Stimulated activated CD8-positive, alpha-beta memory T cell treated with anti-CD3 and anti-CD28 coated beads, Interleukin-12 subunit alpha, Interleukin-12 subunit beta, amount 100 ng/mL, for 4 hours (primary cell): ENCODE data around the gene TICRR.
A peak's percentile ranks its signal among the peaks of the same experiment; 100 is the strongest.
"Not testable (repeated sequence)": the region's sequence is repeated elsewhere in the genome, so short reads cannot be mapped to it uniquely, and the experiment has no call there.

ENCODE experiments used
- DNase-seq: peaks from one replicate; pipeline ENCODE4 v3.0.0-alpha.2; 2020; ENCODE audit warnings: low read depth

Gene TICRR, protein sequence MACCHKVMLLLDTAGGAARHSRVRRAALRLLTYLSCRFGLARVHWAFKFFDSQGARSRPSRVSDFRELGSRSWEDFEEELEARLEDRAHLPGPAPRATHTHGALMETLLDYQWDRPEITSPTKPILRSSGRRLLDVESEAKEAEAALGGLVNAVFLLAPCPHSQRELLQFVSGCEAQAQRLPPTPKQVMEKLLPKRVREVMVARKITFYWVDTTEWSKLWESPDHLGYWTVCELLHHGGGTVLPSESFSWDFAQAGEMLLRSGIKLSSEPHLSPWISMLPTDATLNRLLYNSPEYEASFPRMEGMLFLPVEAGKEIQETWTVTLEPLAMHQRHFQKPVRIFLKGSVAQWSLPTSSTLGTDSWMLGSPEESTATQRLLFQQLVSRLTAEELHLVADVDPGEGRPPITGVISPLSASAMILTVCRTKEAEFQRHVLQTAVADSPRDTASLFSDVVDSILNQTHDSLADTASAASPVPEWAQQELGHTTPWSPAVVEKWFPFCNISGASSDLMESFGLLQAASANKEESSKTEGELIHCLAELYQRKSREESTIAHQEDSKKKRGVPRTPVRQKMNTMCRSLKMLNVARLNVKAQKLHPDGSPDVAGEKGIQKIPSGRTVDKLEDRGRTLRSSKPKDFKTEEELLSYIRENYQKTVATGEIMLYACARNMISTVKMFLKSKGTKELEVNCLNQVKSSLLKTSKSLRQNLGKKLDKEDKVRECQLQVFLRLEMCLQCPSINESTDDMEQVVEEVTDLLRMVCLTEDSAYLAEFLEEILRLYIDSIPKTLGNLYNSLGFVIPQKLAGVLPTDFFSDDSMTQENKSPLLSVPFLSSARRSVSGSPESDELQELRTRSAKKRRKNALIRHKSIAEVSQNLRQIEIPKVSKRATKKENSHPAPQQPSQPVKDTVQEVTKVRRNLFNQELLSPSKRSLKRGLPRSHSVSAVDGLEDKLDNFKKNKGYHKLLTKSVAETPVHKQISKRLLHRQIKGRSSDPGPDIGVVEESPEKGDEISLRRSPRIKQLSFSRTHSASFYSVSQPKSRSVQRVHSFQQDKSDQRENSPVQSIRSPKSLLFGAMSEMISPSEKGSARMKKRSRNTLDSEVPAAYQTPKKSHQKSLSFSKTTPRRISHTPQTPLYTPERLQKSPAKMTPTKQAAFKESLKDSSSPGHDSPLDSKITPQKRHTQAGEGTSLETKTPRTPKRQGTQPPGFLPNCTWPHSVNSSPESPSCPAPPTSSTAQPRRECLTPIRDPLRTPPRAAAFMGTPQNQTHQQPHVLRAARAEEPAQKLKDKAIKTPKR (N-terminal part only)

DNA sequence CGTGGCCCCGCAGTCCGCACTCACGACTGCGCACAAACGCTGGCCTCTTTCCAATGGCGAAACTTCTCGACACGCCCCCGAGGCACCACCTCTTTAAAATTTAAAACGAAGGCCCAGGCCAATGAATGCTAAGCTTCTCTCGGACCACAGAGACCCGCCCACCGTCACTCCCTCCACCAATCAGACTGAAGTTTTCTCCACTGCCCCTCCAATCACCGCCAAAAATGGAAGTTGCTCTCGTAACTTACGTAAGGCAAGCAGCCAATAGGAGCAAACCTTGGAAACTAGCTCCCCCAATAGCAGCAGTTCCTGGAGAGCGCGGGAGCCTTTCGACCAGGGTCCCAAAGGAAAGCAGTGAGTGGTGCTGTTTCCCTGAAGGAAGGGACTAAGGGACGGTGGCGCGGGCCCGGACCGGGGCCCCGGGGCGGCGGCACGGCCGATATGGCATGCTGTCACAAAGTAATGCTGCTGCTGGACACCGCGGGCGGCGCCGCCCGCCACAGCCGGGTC, at the start of gene TICRR:
Gene TICRR, plus strand, starts transcription at position 324 of the 510 bp plus-strand sequence. Its CDS starts 118 bp downstream, at position 442.
- DNase-seq: peak; percentile 83

DNA sequence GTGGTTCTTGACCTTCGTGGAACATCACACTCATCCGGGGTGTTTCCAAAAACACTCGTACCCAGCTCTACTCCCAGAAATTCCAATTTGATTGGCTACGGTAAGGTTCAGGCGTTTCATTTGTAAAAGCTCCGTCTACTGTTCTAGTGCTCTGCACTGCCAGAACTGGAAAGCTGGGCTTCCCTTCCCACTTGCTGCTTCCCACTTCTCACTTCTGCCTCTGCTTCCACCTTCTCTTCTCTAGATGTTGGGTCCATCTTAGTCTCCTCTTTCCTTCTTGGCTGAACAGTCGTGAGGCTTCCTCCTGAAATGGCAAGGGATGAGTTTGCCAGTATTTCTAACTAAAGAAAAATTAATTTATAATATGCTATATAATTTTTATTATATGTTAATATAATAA, 49.1 kb upstream of the TICRR start:
- no peak for DNase-seq

DNA sequence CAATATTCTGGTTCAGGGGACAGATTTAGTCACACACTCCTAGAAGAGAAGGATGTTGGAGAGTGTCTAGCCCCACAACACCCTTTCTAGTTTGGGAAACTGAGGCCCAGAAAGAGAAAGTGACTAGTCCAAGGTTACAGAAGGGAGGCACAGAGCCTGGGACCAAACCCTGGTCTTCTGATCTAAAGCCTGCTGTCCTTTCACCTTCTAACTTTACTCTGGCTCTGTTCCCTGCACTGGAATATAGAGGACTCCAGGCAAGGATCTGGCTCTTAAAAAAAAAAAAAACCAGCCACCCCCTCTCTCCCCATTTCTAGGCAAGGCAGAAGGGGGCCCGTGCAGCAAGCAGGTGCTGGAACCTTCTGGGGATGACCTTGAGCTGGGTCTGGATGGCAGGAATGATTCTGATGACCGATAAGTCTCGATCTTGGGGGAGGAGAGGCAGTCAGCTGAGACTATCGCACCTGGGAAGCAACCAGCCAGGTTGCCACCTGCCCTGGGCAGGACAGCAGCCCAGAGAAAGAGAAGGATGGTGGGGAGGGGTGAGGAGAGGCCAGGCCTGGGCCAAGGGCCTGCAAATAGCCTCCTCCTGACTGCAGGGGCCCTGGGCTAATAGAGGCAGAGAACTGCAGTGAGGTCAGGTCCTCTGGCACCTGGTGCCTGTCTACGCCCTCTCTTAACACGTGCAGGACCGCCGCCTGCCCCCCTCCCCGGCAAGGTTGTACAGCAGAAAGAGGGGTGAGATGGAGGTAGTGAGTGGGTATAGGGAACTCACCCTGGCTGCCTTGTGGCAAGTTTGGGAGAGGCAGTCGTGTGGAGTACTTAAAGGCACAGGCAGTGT, 48.4 kb upstream of the TICRR start:
- no peak for DNase-seq

DNA sequence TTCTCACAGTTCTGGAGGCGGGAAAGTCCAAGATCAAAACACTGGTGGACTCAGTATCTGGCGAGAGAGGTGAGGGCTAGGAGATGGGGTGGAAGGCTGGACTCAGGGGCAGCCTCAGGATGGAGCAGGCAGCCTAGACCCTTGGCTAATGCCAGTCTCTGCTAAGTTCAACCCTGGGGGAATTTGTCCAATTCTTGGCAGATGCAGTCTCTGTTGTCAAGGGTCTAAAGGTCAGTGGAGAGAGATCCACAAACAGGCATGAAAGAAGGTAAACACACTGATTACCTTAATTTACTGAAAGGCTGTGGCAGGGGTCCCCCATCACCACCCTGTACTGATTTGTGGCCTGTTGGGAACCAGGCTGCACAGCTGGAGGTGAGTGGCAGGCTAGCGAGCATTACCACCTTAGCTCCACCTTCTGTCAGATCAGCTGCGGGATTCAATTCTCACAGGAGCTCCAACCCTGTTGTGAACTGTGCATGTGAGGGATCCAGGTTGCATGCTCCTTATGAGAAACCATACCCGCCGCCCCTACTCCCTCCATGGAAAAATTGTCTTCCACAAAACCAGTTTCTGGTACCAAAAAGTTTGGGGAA, 46.4 kb upstream of the TICRR start:
- DNase-seq: no peak

DNA sequence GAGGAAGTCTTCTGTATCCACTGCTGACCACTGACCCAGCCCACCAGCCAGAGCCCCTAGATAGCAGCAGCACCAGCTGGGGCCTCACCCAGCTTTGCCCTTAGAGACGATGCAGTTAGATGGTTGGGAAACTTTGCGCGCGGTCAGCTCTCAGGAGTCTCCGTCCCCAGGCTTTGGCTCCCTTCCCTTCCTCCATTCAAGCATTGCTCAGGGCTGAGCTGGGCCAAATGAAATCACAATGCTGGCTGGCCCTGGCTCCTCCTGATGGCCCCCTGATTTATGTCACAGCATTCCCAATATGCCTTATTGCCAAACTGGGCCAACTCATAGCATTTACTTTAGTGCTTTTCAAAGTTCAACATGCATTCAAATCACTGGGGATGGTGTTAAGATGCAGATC, 44.3 kb upstream of the TICRR start:
- DNase-seq: no peak

DNA sequence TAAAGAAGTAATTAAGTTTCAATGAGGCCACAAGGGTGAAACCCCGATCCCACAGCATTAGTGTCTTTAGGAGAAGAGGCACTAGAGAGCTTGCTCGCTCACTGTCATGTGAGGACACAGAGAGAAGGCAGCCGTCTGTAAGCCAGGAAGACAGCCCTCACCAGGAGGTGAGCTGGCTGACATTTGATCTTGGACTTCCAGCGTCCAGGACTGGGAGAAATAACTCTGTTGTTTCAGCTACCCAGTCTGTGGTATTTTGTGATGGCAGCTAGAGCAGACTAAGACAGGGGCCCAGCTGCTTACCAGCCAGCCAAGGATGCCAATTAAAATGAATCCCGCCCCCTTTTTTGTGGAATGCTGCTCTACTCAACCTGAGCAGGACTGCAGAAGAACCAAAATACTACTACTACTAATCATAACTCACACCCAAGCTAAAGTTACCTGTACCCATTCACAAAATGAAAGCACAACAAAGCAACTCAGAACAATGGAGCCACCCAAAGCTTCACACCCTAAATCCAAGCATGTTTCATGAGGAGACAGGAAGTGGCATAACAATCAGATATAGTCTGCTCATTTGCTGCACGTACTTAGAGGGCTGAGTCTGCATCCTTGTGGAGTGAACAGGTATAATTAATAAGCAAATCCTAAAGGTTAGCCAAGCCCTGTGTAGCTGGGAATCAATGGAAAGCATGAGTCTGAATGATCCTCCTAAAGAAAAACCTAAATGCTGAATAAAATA, 43.3 kb upstream of the TICRR start:
- DNase-seq: no peak

DNA sequence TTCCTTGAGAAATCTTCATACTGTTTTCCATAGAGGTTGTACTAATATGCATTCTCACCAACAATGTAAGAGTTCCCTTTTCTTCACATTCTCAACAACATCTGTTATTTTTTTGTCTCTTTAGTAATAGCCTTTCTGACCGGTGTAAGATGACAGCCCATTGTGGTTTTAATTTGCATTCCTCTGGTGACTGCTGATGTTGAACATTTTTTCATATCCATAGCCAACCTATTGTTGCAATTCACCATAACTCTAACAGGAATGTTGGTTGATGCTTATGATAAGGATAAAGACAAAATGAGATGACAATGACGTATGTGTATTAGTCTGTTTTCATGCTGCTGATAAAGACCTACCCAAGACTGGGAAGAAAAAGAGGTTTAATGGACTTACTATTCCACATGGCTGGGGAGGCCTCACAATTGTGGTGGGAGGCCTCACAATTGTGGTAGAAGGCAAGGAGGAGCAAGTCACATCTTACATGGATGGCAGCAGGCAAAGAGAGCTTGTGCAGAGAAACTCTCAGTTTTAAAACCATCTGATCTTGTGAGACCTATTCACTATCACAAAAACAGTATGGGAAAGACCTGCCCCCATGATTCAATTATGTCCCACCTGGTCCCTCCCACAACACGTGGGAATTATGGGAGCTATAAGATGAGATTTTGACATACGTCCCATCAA, 41.3 kb upstream of the TICRR start:
- DNase-seq: no peak

DNA sequence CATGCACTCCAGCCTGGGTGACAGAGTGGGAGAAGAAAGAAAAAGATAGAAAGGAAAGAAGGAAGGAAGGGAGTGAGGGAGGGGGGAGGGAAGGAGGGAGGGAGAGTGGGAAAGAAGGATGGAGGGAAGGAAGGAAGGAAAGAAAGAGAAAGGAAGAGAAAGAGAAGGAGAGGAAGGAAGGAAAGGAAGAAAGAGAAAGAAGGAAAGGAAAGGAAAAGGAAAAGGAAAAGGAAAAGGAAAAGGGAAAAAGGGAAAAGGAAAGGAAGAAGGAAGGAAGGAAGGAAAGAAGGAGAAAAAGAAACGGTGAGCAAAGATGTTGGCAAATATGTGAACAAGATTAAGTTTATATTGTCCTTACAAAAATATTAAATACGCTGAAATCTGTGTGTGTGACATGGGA, 36.2 kb upstream of the TICRR start:
- no peak for DNase-seq

DNA sequence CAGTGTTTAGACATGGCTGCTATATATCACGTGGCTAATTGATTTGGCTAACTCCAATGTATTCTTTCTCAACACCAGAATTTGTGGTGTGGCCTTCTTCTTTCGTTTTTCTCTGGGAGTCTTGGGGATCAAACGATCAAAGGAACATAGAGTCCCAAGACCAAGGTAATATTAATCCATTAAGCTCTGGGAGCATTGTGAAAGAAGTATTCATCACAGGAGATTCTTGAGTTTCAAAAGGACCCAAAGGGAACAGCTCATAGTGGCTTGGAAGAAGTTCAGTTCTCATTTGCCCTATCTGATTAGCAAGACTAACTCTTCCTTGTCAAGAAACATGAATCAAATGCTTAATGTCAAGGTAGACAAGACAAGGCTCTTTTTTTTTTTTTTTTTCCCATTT, 32.9 kb upstream of the TICRR start:
- DNase-seq: no peak

DNA sequence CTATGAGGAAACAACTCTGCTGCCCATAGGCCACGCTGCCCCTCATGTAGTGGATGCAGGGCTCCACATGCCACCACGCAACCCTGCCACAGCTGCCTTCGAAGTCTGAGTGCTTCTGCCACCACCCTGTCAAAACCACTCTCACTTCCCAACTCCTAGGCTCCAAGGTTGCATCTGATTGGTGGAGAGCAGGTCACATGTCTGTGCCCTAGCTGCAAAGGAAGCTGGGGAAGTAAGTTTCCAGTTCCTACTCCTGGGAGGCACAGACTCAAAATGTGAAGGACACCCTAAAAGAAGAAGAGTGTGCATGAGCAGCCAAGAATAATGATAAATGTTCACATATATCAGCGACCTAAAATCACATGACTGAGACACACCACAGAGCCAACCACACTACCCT, 31.9 kb upstream of the TICRR start:
- no peak for DNase-seq

DNA sequence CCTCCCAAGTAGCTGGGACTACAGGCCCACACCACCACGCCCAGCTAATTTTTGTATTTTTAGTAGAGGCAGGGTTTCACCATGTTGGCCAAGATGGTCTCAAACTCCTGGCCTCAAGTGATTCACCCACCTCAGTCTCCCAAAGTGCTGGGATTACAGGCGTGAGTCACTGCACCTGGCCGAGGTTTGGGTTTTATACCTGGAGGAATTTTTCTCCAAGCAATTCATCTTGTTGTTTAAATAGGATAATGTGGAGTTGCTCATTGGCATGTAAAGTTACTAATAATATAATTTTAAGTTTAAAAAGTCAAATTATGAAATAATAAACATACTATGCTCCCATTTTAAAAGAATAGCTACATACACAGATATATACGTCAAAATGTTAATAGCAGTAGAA, 26.1 kb upstream of the TICRR start:
- not testable (repeated sequence) for DNase-seq

DNA sequence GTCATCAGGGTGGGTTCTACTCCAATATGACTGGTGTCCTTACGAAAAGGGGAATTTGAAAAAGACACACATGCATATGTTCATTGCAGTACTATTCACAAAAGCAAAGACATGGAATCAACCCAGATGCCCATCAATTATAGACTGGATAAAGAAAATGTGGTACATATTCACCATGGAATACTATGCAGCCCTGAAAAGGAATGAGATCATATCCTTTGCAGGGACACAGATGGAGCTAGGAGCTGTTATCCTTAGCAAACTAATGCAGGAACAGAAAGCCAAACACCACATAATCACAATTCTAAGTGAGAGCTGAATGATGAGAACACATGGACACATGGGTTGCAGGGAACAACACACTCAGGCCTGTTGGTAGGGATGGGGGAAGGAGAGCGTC, 24.8 kb upstream of the TICRR start:
- no peak for DNase-seq

DNA sequence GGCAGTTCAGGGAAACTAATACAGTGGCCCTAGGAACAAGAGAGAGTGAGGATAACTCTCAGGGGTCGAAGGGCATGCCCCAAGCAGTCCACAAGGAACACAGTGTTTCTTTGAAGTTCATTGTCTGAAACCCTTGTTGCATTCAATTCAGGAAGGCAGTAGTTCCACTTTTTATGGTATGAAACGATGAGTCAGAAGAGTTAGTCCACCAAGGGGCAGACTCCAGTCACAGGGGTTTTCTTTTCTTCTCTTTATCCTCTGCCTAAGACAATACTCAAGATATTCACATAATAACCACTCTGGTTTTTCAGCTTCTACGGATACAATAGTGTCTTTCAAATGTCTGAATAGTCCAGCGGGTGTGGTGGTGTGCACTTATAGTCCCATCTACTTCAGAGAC, 23.7 kb upstream of the TICRR start:
- DNase-seq: no peak

DNA sequence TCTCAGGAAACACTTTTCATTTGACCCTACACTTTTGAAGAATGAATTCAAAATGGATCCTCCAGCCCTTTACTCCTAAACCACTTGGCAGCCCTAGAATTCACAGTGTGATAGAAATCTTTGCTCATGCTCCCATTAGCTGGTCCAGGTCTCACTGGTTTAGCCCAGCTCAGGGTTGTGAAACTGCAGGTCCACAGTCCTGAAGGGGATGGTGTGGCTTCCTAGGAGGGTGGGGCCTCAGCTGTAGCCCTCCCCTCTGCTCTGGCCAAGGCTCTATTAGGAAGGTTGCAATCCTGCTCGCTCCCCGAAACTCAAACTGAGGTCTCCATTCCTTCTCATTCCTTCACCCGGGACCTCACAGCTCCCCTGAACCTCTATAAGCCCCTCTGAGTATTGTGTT, 21.6 kb upstream of the TICRR start:
- DNase-seq: no peak

DNA sequence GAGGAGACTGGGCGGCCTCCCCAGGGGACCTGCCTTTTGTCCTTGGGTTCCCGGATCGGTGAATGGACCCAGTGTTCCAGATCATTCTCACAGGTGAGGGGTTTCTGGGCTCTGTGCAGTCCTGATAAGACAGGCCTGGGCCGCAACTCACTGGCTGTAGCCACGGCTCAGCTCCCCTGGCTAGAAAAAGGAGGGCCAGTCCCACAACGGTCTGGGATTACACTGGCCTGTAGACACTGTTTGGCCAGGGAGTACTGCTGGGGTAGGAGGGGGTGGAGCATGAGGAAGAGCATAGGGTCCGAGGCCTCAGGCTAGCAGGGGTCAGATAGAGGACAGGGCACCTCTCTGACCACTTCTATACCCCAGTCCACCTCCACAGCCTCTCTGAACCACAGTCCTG, 21.0 kb upstream of the TICRR start:
- no peak for DNase-seq

DNA sequence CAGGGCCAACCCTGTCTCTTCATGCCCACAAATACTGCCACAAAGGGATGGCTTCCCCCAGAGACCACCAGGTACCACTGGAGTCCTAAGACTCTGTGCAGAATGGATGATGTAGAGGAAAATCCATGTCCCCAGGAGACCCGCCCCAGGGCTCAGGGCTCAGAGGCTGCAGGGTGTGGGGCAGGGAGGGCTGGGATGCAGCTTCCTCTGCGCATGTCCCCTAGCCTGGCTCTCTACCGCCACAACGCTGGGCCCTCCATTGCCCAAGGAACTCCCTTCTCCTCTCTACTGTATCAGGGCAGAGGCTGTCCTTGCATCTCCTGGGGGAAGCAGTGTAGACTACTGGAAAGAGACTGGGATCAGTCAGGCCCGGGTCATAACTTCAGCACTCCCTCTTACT, 19.5 kb upstream of the TICRR start:
- DNase-seq: no peak

DNA sequence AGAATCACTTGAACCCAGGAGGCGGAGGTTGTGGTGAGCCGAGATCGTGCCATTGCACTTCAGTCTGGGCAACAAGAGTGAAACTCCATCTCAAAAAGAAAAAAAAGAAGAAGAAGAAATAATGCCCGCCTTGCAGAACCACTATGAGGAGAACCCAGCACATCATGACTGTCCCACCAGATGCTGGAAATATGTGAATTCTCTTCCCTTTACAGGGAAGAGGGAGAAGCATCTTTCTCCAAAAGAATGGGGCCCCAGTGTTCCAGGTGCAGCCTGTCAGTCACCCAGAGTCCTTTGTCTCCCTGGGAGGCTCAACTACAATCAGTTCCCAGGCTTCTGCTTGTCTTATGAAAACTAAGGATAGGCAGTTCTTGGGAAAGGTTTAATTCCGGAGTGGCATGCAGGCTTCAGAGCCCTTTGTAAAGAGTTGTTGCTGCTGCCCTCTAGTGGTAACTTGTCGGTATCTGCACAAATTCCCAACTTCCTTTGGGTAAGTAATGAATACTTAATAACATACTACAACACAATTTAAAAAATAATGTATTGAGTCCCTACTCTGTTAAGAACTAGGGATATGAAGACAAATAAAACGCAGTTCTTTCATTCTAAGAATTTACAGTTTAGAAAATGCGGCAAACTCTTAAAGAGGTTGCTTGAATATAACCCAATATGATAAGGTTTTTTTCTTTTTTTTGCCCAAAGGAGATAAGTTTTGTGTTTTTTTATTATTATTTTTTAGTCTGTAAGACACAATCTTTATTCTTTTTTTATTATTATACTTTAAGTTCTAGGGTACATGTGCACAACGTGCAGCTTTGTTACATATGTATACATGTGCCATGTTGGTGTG, 18.6 kb upstream of the TICRR start:
- peak; percentile 2 for DNase-seq

DNA sequence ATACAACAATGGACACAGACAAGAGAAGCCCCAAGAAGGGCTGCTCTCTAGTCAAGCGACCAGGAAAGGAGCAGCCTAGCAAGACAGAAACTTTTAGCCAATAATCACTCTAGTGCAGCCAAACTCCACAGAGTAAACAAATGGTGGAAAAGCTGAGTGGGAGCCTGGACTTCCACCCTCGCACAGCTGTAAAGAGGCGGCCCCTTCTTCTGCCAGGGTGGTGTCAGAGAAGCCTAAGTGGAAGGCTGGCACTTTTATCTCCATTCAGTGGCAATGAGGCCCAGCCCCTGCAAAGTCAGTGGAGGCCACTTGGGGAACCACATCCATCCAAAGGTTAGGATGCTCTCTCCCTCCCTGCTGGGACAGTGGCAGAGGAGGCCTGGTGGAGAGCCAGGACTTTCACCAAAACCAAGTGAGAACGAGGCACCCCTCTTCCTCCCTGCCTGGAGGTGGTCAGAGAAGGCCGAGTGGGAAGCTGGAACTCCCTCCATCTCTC, 15.5 kb upstream of the TICRR start:
- no peak for DNase-seq
